NCI-H460 (cell line): ENCODE measurements around the gene RSPH9. TPM values are rescaled to one million over a fixed set of nuclear protein-coding genes. Genes with fewer than 3 reads are reported as not detected.
"Not testable (repeated sequence)": the region's sequence is repeated elsewhere in the genome, so short reads cannot be mapped to it uniquely, and the experiment has no call there.

Experiments
- DNase-seq: peaks from one replicate; pipeline ENCODE4 v3.0.0-alpha.2; 2016; ENCODE audit warnings: low read depth; ENCODE audit errors: extremely low read depth
- total RNA-seq: library from RNA; depleted of rRNA; stranded (reverse); fragments of >200 nt; shearing (Covaris generic); gene quantifications from 2 replicates; pipeline ENCODE4 v1.2.3, GENCODE V29; 2014

Gene RSPH9
- total RNA-seq, 1 experiment from 2014 or later: 0.42 TPM

- no peak for DNase-seq
Measured at GRCh38 chr6:43682724-43683429, 38.0 kb downstream of the RSPH9 start.

DNA sequence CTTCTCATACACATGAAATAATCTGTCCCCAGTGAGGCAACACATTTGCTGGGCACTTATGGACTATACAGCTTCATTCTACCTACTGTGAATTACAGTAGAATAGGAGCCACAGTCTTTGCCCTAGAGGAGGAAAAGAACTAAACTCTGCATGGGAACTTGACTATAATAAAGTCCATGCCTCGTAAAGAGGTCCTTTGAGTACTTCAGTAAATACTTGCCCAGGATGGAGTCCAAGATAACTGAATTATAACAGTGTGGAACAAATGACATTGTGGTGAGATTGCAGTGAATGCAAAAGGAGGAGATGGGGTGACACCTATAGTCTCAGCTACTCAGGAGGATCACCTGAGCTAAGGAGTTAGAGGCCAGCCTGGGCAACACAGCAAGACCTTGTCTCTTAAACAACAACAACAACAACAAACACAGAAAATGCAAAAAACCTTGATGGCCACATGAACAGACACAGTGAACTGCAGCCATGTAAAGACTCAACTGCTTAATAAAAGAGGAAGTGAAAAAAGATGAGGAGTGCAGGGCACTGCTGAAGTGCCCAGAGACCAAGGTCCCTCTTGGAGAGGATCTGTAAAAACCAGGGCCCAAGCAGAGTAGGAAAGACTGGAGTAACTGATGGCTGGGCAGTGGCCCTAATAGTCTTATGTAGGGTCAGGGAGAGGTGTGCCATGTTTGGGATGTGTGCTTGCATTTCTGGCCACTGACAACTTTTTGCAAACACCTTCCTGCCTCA, 39.0 kb downstream of the RSPH9 start:
- no peak for DNase-seq

- DNase-seq: no peak
Measured at GRCh38 chr6:43687079-43687436, 42.2 kb downstream of the RSPH9 start.

GRCh38 chr6:43687437-43688347, 42.9 kb downstream of the RSPH9 start, which contains the start of gene MRPS18A:
TSS of gene MRPS18A (minus strand) at chr6:43687791. CDS start at chr6:43687779, 12 bp downstream.
- DNase-seq: peak; percentile 42

DNA sequence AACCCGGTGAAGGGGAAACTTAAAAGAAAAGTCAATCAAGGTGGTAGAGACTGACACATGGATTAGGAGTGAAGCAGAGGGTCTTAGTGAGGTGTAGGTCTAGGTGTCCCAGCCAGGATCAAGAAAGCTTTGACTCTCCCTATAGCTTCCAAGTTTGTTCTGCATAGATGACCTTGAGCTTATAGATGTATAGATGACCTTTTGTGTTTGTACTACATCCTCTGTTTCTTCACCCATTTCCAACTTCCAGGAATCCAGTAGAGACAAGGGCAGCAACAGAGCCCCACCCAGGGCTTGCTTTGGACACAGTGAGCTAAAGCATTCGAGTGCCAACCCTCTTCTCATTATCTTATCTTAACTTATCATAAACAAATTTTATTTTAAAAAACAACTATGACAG, 44.6 kb downstream of the RSPH9 start:
- DNase-seq: no peak

GRCh38 chr6:43695215-43695966, 50.6 kb downstream of the RSPH9 start:
- DNase-seq: no peak

- DNase-seq: no peak
Measured at GRCh38 chr6:43695967-43696291, 51.1 kb downstream of the RSPH9 start.

DNA sequence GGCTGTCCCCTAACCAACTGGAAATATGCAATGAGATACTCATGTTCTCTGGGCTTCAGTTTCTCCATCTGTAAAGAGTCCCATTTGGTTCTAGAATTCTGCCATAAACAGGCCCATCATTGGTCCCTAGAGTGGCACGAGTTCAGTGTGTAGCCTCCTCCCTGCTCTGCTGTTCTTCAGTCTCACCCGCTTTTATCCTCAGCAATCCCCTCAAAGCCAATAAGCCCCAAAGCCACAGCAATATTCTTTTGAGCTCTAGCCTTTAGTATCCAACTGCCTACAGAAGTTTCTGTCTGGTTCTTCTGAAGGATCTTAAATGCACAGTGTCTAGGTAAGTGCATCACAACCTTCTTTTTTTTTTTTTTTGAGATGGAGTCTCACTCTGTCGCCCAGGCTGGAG, 52.6 kb downstream of the RSPH9 start:
- no peak for DNase-seq

GRCh38 chr6:43698584-43699349, 53.9 kb downstream of the RSPH9 start:
- no peak for DNase-seq

- DNase-seq: no peak
Measured at GRCh38 chr6:43699564-43700186, 54.8 kb downstream of the RSPH9 start.

DNA sequence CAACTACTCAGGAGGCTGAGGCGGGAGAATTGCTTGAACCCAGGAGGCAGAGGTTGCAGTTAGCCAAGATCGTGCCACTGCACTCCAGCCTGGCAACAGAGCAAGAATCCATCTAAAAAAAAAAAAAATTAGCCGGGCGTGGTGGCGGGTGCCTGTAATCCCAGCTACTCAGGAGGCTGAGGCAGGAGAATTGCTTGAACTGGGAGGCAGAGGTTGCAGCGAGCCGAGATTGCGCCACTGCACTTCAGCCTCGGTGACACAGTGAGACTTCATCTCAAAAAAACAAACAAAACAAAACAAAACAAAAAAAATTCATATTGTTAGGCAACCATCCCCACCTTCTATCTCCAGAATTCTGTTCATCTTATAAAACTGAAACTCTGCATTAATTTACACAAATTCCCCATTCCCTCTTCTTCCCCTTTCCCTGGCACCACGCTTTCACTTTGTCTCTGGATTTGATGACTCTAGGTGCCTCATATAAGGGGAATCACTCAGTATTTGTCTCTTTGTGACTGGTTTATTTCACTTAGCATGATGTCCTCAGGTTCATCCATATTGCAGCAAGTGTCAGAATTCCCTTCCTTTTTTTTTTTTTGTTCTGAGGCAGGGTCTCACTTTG, 56.2 kb downstream of the RSPH9 start:
- not testable (repeated sequence) for DNase-seq

GRCh38 chr6:43702171-43702533, 57.3 kb downstream of the RSPH9 start:
- DNase-seq: no peak

DNA sequence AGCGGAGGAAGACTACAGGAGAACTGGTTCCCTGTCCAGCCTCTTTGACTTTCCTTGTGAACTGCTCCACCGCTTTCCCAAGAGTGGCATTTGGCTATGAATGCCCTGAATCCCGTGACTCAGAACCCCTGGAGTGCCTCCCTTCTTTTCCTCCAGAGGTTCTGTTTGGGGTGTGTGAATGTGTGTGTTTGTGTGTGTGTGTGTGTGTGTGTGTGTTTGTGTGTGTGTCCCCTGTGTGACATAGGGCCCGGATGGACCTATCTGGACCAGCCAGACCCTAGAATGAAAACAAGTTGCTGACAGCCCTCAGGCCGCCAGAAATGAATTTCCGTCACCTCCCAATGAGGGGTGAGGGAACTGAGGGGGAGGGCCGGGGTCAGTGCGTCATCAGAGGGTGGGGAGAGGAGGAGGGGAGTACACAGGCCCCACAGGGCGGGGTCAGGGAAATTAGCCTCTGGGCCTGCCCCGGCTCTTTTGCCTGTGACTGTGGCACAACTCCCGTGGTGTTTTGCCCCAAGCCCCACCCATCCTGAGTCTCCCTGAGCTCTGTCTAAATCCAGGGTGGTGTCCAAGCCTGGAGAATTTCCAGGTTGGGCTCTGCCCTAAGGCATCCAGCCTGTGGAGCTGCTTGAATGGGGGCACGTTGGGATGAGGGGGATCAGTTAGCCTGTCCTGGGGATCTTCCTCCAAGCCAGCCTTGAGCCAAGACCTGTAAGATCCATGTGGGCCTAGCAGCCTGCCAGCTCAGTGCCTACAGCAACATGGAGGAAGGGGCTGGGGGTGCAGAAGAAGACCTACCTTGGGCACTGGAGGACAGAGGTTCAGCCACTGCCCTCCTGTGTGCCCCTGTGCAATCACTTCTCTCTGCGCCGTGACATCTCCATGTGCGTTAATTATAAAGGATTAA, 58.0 kb downstream of the RSPH9 start:
- peak; percentile 91 for DNase-seq

DNA sequence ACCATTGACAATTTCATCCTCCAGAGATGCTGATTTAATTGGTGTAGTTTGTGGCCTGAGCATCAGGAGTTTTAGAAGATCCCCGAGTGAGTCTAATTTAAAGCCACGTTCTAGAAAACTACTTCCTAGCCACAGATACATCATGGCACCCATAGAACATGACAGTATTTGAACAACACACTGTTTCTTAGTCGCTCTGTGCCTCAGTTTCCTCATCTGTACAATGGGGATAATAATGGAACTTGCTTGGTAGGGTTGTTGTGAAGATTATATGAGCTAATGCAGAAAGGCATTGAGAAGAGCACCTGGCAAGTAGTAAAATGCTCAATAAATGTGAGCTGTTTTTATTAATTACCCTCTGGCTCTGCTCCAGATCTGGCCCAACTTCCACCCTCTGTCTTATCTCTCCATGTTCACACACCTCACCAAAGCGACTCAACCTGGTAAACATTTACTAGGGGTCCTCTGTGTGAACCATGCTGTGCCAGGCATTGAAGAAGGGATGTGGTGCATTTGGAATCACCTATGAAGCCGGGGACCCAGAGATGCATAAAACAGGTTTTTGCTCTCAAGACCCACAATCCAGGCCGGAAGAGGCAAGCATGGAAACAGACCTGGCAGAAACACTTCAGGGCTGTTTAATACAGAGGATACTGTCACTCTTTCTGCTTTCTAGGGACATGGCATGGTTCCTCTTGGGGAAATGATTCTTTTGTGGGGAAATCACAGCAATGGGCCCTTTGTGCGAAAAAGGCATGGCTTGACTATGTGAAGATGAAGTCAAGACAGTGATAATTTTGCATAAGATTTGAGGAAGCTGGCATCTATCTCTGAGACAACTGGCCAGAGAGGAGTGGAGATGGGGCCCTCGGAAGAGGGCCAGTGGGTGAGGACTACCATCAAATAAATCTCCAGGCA, 58.9 kb downstream of the RSPH9 start:
- no peak for DNase-seq

GRCh38 chr6:43705996-43706395, 61.2 kb downstream of the RSPH9 start:
- no peak for DNase-seq

GRCh38 chr6:43706788-43707187, 62.0 kb downstream of the RSPH9 start:
- DNase-seq: no peak

GRCh38 chr6:43707269-43707668, 62.4 kb downstream of the RSPH9 start:
- DNase-seq: no peak
